Fibroblast of lung (primary cell): ENCODE results near the gene LENG8. TPM values are rescaled to one million over a fixed set of nuclear protein-coding genes. Genes with fewer than 3 reads are reported as not detected.

Experiments used
- DNase-seq, 2 donors: peaks; one replicate each; pipeline versions ENCODE4 v3.0.0 to v3.0.0-alpha.2; 2010; ENCODE audit warnings: low read depth in 2 of 2
- H2AFZ ChIP-seq: 2 replicates; pipeline ENCODE4 v1.5.1; 2012; ENCODE audit warnings: low read length, control low read depth, inconsistent platforms
- H3K27ac ChIP-seq: 2 replicates; pipeline ENCODE4 v1.5.1; 2011; ENCODE audit warnings: low read length, control low read depth; ENCODE audit not compliant: insufficient read depth
- H3K27me3 ChIP-seq: 2 replicates; pipeline ENCODE4 v1.5.1; 2011; ENCODE audit warnings: mild to moderate bottlenecking, low read length; ENCODE audit not compliant: control insufficient read depth, insufficient read depth
- H3K36me3 ChIP-seq: 2 replicates; pipeline ENCODE4 v1.5.1; 2011; ENCODE audit warnings: low read length; ENCODE audit not compliant: control insufficient read depth, insufficient read depth
- H3K4me1 ChIP-seq: 2 replicates; pipeline ENCODE4 v1.5.1; 2011; ENCODE audit warnings: low read length; ENCODE audit not compliant: control insufficient read depth, insufficient read depth; ENCODE audit errors: extremely low read depth
- H3K4me2 ChIP-seq: 2 replicates; pipeline ENCODE4 v1.5.1; 2011; ENCODE audit warnings: low read length, control low read depth; ENCODE audit not compliant: insufficient read depth; ENCODE audit errors: extremely low read depth
- H3K4me3 ChIP-seq, 4 experiments: fragments of 200-600 bp in 1 of 4; sonication (generic) in 1 of 4; replicated peaks in 1 of 4; 2 replicates each; pipeline ENCODE4 v1.5.1; 2011 to 2016; ENCODE audit warnings: low read length in 4 of 4, low read depth in 3 of 4, mild to moderate bottlenecking in 3 of 4, control low read depth in 2 of 4, inconsistent platforms in 1 of 4, mixed read lengths in 1 of 4; ENCODE audit not compliant: insufficient read depth in 1 of 4; ENCODE audit errors: control extremely low read depth in 1 of 4
- H3K79me2 ChIP-seq: 2 replicates; pipeline ENCODE4 v1.5.1; 2012; ENCODE audit warnings: mild to moderate bottlenecking, low read length, inconsistent platforms; ENCODE audit not compliant: control insufficient read depth, insufficient read depth
- H3K9ac ChIP-seq: 2 replicates; pipeline ENCODE4 v1.5.1; 2011; ENCODE audit warnings: mild to moderate bottlenecking, low read length, control low read depth; ENCODE audit not compliant: insufficient read depth
- H3K9me3 ChIP-seq: 2 replicates; pipeline ENCODE4 v1.5.1; 2012; ENCODE audit warnings: low read depth, low read length; ENCODE audit not compliant: control insufficient read depth, insufficient read depth
- H4K20me1 ChIP-seq: 2 replicates; pipeline ENCODE4 v1.5.1; 2011; ENCODE audit warnings: low read length; ENCODE audit not compliant: control insufficient read depth, insufficient read depth; ENCODE audit errors: extremely low read depth
- CTCF ChIP-seq, 2 donors: IDR thresholded peaks in 1 of 2; conservative IDR thresholded peaks in 1 of 2; 1 replicate in 1 of 2; 2 replicates in 1 of 2; pipeline ENCODE4 v1.5.1; 2011 to 2012; ENCODE audit warnings: low read length in 2 of 2, control low read depth in 1 of 2, inconsistent platforms in 1 of 2, low read depth in 1 of 2, mild to moderate bottlenecking in 1 of 2
- EZH2 ChIP-seq: IDR thresholded peaks from 2 replicates; pipeline ENCODE4 v1.5.1; 2012; ENCODE audit warnings: low read length, control low read depth, mild to moderate bottlenecking; ENCODE audit errors: missing control alignments
- polyA plus RNA-seq, 2 donors: library from polyadenylated mRNA; depleted of rRNA in 1 of 2; stranded (reverse) in 1 of 2; unstranded in 1 of 2; fragments of >200 nt; gene quantifications; 2 replicates each; pipeline ENCODE4 v1.2.1, GENCODE V29; 2011 to 2012; ENCODE audit warnings: missing spikeins in 1 of 2
- total RNA-seq: library from RNA; depleted of rRNA; stranded (reverse); fragments of >200 nt; gene quantifications from 2 replicates; pipeline ENCODE4 v1.2.1, GENCODE V29; 2014

LENG8 gene
- total and polyA plus RNA-seq, 2 donors (not counting 1 experiment from before 2014, with no cell fraction given) = 12.7 to 32.4 TPM

GRCh38 chr19:54455786-54456422, 6.9 kb downstream of the LENG8 start:
- Histone ChIP-seq H3K36me3 (peaks cover 68% of the 10 kb centered on the region), H3K4me3 (no peak overlapping the region), H3K9ac (no peak overlapping the region), H3K4me1 (peaks cover under 1% of the 10 kb centered on the region), H3K79me2 (peaks cover 72% of the 10 kb centered on the region), H4K20me1 (no peaks in the 10 kb centered on the region), H3K4me2 (no peak overlapping the region), H3K27ac (no peak overlapping the region), H2AFZ (no peak overlapping the region), H3K27me3 (no peaks in the 10 kb centered on the region), H3K9me3 (no peaks in the 10 kb centered on the region)
- TF ChIP-seq EZH2 (no peak), CTCF (conservative IDR thresholded peaks at IDR 0.05 in 1 of 2, IDR thresholded peaks at IDR 0.05 in 1 of 2; ENCODE audit: low read depth in 1 of 2, low read length in 2 of 2) (no peak)
- DNase-seq = no peak

- Histone ChIP-seq H3K79me2 (peaks cover 64% of the 10 kb centered on the region), H3K4me2 (no peak overlapping the region), H3K9me3 (no peaks in the 10 kb centered on the region), H4K20me1 (no peaks in the 10 kb centered on the region), H3K4me1 (peaks cover 6% of the 10 kb centered on the region), H2AFZ (no peak overlapping the region), H3K9ac (no peak overlapping the region), H3K4me3 (no peak overlapping the region), H3K27me3 (no peaks in the 10 kb centered on the region), H3K36me3 (peaks cover 73% of the 10 kb centered on the region), H3K27ac (no peak overlapping the region)
- TF ChIP-seq CTCF (conservative IDR thresholded peaks at IDR 0.05 in 1 of 2, IDR thresholded peaks at IDR 0.05 in 1 of 2; ENCODE audit: low read depth in 1 of 2, low read length in 2 of 2) (no peak), EZH2 (no peak)
- no peak for DNase-seq
Measured at GRCh38 chr19:54456423-54457373, 7.7 kb downstream of the LENG8 start.
